Medulla oblongata (tissue), 1 donor: Measurements from ENCODE around the gene ZNF730.
"Not testable (repeated sequence)": the region's sequence is repeated elsewhere in the genome, so short reads cannot be mapped to it uniquely, and the experiment has no call there.

Experiments used
- DNase-seq: peaks from one replicate; pipeline ENCODE4 v3.0.0-alpha.2; 2015; ENCODE audit errors: extremely low spot score

ZNF730 gene

DNA sequence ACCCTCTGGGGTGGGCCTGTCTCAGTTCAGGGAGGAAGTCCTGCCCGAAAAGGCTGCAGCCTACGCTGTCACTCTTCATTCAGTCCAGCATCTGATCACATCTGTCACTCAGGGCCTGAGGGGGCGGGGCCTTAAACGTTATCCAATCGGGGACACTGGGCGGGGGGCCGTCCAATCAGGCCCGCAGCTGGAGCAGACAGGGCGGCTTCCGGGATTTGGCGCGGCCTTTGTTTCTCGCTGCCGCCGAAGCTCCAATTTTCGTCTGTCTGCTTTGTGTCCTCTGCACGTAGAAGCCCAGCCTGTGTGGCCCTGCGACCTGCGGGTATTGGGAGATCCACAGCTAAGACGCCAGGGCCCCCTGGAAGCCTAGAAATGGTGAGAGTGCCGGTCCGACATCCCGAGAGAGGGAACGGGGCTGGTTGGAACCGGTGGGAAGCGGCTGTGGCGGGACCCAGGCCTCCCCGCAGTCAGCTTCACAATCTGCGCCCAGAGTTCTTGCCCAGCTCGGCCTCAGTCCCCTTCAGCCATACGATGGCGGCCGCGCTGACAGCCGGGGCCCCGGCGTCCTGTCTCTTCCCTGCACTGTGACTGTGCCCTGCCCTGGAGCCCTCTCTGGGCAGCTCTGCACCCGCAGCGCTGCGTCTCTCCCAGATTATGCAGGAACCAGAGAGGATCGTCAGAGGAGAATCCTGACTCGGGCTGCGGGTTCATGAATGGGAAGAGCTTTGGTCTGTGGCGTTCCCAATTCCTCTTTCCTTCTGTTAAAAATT, at the start of gene ZNF730:
Gene ZNF730, plus strand, starts transcription at position 224 of the 770 bp plus-strand sequence. Its CDS starts 149 bp downstream, at position 373.
- peak; percentile 82 for DNase-seq

DNA sequence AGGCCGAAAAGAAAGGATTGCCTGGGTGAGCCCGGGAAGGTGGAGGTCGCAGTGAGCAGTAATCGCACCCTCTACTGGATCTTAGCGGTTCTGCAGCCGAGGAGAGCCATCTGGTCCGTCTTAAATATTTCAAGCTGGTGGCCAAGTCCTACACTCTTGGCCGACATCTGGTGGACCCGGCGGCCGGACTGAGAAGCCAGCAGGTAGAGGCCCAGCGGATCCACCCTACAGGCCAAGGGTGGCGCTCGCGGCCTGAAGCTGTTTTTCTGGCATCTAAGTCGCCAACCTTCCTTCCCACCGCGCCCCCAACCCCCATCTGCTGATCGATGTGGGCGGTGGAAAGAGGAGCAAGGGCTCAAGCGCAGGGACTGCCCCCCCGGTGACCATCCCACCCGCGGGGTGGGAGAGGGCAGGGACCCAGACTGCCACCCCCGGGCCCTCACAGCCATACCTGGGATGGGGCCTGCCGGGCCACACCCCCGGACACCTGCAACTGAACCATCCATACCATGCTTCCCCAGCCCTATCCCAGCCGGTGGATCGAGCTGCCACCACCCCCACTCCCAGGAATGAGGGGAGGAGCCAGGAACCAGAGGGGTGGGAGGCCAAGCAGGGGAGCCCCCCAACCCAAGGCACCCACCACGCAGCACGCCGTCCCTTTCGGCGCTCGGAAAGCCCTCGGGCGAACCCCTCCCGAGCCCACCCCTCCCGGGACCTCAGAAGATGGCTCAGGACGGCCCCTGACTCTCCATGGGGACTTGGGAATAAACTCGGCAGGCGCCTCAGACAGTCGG, 46.3 kb upstream of the ZNF730 start:
- no peak for DNase-seq

DNA sequence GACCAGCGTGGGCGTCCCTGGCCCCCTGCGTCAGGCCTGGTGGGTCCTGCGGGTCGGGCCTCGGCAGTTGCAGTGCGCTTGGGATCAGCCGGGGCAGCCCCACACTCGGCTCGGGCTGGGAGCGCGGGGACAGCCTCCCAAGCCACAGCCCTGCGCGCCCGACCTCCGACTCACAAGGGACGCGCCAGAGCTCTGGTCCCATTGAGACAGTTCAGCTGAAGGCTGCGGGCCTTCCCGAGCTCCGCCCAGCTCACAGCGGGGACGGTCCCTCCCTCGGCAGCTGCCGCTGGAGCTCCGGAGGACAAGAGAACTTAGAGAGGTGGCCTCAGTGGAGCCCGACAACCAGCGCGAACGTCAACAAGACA, 45.7 kb upstream of the ZNF730 start:
- DNase-seq: no peak

DNA sequence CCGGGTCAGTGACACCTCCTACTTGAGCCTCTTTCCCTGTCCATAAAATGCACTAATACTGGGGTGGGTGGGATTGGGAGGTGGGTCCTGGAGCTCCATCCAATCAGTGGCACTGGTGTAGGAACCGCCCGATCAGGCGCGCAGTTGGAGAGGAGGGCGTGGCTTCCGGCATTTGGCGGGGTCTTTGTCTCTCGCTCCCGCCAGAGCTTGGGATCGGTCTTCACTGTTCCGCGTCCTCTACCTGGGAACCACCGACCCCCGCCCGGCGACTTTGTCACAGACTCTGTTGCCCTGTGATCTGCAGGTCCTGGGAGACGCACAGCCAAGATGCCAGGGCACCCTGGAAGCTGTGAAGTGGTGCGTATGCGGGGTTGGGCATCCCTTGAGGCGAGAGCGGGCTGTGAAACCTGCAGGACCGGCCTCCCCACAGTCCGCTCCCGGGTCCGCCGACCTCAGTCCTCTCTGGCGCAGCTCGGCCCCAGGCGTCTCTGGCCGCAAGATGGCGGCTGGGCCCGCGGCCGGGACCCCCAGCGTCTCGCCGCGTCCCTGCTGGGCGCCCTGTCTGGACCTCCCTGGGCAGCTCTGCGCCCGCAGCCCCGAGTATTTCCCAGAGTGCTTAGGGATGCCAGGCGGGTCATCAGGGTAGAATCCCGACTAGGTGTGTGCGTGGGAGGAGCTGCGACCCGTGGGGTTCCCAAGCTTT, 41.6 kb upstream of the ZNF730 start:
- peak; percentile 33 for DNase-seq

DNA sequence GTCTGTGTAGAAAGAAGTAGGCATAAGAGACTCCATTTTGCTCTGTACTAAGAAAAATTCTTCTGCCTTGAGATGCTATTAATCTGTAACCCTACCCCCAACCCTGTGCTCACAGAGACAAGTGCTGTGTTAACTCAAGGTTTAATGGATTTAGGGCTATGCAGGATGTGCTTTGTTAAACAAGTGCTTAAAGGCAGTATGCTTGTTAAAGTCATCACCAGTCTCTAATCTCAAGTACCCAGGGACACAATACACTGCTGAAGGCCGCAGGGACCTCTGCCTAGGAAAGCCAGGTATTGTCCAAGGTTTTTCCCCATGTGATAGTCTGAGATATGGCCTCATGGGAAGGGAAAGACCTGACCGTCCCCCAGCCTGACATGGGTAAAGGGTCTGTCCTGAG, 39.0 kb upstream of the ZNF730 start:
- DNase-seq: not testable (repeated sequence)

DNA sequence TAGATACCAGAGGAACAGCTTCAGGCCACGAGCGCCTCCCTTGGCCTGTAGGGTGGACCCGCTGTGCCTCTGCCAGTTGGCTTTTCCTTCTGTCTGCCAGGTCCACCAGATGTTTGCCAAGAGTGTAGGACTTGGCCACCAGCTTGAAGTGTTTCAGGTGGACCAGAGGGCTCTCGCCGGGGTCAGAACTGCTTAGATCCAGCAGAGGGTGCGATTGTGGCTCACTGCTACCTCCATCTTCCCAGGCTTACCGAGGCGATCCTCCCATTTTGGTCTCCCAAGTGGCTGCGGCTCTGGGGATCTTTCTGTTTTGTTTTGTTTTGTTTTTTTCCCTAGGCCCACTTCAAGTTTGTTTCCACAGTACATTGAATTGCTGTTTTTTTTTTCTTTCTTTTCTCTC, 23.0 kb upstream of the ZNF730 start:
- DNase-seq: no peak

DNA sequence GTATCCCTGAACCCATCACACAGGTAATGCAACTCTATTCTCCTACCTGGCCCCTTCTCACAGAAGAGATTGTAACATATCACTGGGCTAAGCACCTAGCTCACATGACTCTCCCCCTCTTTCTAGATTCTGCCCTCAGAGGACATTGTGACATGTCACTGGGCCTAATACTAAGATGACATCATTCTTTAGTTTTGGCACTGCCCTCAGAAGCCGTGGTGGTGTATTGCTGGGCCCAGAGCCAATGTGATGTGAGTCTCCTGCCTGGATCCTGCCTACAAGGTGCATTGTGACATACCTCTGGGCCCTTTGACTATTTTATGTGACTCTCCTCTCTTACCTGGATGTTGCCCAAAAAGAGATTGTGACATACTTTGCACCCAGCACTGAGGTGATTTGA, 21.4 kb upstream of the ZNF730 start:
- no peak for DNase-seq

DNA sequence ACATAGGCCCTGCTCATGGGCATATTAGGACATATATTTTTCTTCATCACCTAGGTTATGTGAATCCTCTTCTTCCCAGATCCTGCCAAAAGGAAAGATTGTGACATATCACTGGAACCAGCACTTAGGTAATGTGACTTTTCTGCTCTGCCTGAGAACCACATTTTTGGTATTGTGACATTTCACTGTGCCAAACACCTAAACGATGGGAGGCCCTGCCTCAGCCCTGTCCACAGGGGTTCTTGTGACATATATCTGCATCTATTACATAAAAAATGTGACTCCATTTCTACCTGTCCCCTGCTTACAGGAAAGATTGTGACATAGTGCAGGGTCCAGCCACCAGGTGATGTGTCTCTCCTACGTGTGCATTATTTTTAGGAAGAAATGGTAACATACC, 18.5 kb upstream of the ZNF730 start:
- DNase-seq: no peak

DNA sequence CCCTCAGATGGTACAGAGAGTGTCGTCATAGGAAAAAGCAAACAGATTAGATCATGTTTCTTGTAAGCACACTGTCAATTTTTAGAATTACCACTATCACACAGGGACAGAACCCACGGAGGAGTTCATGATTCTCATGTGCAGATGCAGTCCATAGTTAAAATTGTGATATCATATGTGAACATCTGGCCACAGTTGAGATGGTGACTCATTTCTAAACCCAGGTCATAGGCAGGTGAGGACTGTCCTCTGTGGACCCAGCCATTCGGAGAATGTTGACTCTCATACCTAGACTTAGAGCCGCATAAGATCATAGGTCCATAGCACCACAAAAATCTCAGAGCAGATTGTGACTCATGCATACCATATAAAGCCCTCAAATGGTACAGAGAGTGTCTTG, 17.8 kb upstream of the ZNF730 start:
- no peak for DNase-seq

DNA sequence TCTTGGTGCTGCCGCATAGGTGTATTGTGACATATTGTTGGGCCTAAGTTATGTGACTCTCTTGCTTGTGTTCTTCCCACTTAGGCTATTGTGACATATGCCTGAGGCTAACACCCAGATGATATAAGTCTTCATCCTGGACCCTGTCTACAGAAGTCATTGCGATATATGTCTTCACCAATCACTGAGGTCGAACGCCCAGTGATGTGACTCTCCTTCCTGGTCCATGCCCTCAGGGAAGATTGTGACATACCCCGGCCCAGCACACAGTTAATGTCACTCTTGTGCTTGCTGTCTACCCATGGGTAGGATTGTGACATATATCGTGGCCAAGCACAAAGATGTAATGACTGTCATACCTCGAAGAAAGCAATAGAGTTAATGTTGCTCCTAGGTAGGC, 16.9 kb upstream of the ZNF730 start:
- no peak for DNase-seq

DNA sequence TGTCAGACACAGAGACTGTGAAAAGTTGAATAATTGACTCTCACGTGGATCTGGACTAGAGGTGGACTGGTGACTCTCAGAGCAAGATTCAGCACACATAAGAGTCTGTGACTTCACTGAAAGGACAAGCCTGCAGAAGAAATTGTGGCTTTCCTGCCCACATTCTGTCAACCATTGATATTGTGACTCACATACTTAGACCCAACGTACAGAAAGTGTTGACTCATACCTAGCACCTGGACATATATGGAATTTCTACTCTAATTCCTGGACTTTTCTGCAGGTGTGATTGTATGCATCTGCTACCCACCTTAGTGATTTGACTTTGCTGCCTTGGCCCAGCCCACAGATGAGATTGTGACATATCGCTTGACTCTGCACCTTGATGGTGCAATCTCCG, 15.6 kb upstream of the ZNF730 start:
- DNase-seq: no peak

DNA sequence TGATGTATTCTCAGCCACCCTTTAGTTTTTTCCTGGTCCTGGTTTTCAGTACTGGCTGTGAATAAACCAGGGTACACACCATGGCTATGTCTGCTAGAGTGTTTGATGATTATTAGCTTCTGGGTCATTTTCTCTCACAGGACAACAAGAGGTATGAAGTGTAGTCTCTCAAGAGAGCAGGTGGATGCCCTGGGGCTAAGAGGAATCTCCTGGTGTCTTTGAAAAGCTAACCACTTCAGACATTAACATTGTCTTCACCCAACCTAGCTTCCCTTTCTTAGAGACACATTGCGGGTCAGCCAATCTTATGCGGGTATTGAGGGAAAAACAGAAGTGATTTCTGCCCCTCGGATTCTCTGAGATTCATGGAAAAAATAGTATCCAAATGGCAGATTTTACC, 1.6 kb downstream of the ZNF730 start:
- no peak for DNase-seq

DNA sequence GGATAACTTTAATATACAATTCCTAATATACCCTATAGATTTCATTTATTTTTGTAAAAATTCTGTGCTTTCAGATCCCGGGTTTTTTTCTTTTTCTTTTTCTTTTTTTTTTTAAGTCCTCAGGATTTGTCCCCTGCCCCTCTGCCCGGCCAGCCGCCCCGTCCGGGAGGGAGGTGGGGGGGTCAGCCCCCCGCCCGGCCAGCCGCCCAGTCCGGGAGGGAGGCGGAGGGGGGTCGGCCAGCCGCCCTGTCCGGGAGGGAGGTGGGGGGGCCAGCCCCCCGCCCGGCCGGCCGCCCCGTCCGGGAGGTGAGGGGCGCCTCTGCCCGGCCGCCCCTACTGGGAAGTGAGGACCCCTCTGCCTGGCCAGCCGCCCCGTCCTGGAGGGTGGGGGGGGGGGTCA, 17.4 kb downstream of the ZNF730 start:
- DNase-seq: not testable (repeated sequence)

DNA sequence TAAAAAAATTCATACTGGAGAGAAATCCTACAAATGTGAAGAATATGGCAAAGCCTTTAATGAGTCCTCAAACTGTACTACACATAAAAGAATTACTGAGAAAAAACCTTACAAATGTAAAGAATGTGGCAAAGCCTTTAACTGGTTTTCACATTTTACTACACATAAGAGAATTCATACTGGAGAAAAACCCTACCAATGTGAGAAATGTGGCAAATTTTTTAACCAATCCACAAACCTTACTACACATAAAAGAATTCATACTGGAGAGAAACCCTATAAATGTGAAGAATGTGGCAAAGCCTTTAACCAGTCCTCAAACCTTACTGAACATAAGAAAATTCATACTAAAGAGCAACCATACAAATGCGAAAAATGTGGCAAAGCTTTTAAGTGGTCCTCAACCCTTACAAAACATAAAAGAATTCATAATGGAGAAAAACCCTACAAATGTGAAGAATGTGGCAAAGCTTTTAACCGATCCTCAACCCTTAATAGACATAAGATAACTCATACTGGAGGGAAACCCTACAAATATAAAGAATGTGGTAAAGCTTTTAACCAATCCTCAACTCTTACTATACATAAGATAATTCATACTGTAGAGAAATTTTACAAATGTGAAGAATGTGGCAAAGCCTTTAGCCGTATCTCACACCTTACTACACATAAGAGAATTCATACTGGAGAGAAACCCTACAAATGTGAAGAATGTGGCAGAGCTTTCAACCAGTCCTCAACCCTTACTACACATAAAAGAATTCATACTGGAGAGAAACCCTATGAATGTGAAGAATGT, 29.0 kb downstream of the ZNF730 start:
- no peak for DNase-seq

DNA sequence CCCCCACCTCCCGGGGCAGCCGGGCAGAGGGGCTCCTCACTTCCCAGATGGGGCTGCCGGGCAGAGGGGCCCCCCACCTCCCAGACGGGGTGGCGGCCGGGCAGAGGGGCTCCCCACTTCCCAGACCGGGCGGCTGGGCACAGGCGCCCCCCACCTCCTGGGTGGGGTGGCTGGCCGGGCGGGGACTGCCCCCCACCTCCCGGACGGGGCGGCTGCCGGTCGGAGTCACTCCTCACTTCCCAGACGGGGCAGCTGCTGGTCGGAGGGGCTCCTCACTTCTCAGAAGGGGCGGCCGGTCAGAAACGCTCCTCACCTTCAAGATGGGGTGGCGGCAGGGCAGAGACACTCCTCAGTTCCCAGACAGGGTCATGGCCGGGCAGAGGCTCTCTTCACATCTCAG, 43.9 kb downstream of the ZNF730 start:
- no peak for DNase-seq

DNA sequence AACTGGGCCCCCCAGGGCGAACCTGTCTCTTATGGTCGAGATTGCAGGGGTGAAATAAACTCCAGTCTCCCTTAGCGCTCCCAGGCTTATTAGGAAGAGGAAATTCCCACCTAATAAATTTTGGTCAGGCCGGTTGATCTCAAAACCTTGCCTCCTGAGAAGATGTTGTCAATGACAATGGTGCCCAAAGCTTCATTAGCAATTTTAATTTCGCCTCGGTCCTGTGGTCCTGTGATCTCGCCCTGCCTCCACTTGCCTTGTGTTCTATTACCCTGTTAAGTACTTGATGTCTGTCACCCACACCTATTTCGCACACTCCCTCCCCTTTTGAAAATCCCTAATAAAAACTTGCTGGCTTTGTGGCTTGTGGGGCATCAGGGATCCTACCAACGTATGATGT, 51.5 kb downstream of the ZNF730 start:
- not testable (repeated sequence) for DNase-seq

DNA sequence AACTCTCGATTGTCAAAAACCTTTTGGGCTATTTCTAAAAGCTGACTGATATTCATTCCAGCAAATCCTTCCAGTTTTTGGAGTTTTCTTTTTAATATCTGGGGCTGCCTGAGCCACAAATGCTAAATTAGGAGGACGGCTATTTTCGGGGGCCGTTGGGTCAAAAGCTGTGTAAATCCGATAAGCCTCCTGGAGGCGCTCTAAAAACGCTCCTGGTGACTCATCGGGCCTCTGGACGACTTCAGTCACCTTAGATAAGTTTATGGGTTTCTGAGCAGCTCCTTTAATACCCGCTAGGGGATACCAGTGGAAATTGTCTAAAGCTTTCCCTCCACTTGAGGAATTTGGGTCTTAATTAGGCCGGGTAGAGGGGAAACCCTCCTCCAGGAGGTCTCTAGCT, 66.4 kb downstream of the ZNF730 start:
- DNase-seq: no peak

DNA sequence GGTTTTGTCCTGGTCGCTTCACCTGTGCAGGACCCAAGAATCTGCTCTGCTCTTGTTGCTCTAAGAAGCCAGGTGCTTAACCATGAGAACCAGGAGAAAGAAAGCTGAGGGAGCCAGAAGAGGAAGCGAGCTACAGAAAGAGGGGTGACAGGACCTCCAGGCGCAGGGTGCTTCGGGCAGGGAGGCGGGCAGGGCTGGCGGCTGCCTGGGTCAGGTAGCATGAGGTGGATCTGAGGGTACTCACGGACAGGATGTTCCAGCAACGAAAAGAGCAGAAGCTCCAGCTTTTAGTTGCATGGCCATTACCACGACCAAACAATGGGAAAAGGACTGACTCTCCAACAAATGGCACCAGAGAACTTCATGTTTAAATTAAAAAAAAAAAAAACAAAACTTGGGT, 73.5 kb downstream of the ZNF730 start:
- DNase-seq: no peak
